WTC11 (cell line): Measurements from ENCODE around the gene PGPEP1.

Source experiments
- ETV6 ChIP-seq: sonication (generic); formaldehyde crosslinking; IDR thresholded peaks from 2 replicates; pipeline ENCODE4 v1.8.1; 2022; ENCODE audit warnings: mild to moderate bottlenecking, missing genetic modification reagents
- FOXJ3 ChIP-seq: sonication (generic); formaldehyde crosslinking; IDR thresholded peaks from 2 replicates; pipeline ENCODE4 v1.9.0; 2021; ENCODE audit warnings: missing genetic modification reagents, mild to moderate bottlenecking, borderline replicate concordance
- JUN ChIP-seq: sonication (generic); formaldehyde crosslinking; IDR thresholded peaks from 2 replicates; pipeline ENCODE4 v1.8.0; 2023; ENCODE audit warnings: mild to moderate bottlenecking, missing genetic modification reagents
- TF ChIP-seq, protein P1 (sequence below): fragments of 200-600 bp; IDR thresholded peaks from 2 replicates; pipeline ENCODE4 v1.8.0; 2022; ENCODE audit warnings: antibody characterized with exemption
- TF ChIP-seq, protein P2 (sequence below): sonication (generic); formaldehyde crosslinking; IDR thresholded peaks from 2 replicates; pipeline ENCODE4 v1.8.0; 2023; ENCODE audit warnings: missing genetic modification reagents, mild to moderate bottlenecking, borderline replicate concordance
- TF ChIP-seq, protein P3 (sequence below): sonication (generic); formaldehyde crosslinking; conservative IDR thresholded peaks from 2 replicates; pipeline ENCODE4 v1.8.1; 2023; ENCODE audit warnings: mild to moderate bottlenecking, low read depth, missing genetic modification reagents, moderate library complexity
- TF ChIP-seq, protein P4 (sequence below): sonication (generic); formaldehyde crosslinking; IDR thresholded peaks from 2 replicates; pipeline ENCODE4 v1.8.1; 2023; ENCODE audit warnings: mild to moderate bottlenecking, missing genetic modification reagents, moderate library complexity

DNA sequence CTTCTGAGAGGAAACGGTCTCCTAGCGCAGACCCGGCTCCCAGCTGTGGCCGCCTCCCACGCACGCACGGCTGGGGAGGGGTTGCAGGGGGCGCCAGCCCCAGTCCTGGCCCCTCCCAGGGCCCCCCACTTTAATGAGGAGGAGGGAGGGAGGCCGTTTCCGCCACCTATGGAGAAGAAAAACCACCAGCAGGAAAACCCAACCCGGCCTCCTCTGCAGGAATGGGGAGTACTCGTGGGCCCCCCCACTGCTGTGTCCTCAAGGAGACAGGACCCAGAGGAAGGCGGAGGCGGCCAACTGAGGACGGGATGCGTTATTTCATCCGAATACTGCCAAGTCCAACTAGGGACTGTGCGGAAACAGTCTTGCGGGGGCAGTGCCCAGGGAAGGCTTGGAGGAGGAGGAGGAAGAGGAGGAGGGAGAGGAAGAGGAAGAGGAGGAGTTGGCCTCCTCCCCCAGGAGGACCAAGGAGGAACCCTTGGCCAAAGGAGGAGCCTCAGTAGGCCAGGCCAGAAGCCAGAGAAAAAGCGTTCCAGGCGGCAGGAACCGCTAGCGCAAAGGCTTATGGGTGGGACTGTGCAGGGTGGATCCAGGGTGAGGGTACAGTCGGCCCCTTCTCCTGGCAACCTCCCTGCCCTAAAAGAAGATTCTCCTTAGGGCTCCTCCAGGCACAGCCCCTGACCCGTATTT lies 74.9 kb downstream of the PGPEP1 start:
- TF ChIP-seq FOXJ3 (CRISPR knock-in tag) (no peak), JUN (CRISPR knock-in tag) (no peak), ETV6 (no peak)
- TF ChIP-seq, protein P1, sequence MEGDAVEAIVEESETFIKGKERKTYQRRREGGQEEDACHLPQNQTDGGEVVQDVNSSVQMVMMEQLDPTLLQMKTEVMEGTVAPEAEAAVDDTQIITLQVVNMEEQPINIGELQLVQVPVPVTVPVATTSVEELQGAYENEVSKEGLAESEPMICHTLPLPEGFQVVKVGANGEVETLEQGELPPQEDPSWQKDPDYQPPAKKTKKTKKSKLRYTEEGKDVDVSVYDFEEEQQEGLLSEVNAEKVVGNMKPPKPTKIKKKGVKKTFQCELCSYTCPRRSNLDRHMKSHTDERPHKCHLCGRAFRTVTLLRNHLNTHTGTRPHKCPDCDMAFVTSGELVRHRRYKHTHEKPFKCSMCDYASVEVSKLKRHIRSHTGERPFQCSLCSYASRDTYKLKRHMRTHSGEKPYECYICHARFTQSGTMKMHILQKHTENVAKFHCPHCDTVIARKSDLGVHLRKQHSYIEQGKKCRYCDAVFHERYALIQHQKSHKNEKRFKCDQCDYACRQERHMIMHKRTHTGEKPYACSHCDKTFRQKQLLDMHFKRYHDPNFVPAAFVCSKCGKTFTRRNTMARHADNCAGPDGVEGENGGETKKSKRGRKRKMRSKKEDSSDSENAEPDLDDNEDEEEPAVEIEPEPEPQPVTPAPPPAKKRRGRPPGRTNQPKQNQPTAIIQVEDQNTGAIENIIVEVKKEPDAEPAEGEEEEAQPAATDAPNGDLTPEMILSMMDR: no peak
- TF ChIP-seq, protein P2, sequence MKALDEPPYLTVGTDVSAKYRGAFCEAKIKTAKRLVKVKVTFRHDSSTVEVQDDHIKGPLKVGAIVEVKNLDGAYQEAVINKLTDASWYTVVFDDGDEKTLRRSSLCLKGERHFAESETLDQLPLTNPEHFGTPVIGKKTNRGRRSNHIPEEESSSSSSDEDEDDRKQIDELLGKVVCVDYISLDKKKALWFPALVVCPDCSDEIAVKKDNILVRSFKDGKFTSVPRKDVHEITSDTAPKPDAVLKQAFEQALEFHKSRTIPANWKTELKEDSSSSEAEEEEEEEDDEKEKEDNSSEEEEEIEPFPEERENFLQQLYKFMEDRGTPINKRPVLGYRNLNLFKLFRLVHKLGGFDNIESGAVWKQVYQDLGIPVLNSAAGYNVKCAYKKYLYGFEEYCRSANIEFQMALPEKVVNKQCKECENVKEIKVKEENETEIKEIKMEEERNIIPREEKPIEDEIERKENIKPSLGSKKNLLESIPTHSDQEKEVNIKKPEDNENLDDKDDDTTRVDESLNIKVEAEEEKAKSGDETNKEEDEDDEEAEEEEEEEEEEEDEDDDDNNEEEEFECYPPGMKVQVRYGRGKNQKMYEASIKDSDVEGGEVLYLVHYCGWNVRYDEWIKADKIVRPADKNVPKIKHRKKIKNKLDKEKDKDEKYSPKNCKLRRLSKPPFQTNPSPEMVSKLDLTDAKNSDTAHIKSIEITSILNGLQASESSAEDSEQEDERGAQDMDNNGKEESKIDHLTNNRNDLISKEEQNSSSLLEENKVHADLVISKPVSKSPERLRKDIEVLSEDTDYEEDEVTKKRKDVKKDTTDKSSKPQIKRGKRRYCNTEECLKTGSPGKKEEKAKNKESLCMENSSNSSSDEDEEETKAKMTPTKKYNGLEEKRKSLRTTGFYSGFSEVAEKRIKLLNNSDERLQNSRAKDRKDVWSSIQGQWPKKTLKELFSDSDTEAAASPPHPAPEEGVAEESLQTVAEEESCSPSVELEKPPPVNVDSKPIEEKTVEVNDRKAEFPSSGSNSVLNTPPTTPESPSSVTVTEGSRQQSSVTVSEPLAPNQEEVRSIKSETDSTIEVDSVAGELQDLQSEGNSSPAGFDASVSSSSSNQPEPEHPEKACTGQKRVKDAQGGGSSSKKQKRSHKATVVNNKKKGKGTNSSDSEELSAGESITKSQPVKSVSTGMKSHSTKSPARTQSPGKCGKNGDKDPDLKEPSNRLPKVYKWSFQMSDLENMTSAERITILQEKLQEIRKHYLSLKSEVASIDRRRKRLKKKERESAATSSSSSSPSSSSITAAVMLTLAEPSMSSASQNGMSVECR (CRISPR knock-in tag): no peak
- TF ChIP-seq, protein P3, sequence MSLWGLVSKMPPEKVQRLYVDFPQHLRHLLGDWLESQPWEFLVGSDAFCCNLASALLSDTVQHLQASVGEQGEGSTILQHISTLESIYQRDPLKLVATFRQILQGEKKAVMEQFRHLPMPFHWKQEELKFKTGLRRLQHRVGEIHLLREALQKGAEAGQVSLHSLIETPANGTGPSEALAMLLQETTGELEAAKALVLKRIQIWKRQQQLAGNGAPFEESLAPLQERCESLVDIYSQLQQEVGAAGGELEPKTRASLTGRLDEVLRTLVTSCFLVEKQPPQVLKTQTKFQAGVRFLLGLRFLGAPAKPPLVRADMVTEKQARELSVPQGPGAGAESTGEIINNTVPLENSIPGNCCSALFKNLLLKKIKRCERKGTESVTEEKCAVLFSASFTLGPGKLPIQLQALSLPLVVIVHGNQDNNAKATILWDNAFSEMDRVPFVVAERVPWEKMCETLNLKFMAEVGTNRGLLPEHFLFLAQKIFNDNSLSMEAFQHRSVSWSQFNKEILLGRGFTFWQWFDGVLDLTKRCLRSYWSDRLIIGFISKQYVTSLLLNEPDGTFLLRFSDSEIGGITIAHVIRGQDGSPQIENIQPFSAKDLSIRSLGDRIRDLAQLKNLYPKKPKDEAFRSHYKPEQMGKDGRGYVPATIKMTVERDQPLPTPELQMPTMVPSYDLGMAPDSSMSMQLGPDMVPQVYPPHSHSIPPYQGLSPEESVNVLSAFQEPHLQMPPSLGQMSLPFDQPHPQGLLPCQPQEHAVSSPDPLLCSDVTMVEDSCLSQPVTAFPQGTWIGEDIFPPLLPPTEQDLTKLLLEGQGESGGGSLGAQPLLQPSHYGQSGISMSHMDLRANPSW (CRISPR knock-in tag): no peak
- TF ChIP-seq, protein P4, sequence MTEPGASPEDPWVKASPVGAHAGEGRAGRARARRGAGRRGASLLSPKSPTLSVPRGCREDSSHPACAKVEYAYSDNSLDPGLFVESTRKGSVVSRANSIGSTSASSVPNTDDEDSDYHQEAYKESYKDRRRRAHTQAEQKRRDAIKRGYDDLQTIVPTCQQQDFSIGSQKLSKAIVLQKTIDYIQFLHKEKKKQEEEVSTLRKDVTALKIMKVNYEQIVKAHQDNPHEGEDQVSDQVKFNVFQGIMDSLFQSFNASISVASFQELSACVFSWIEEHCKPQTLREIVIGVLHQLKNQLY (CRISPR knock-in tag): no peak
